NCI-H748 treated with DMSO at 0.1 percent for 48 hours (cell line): ENCODE results near the gene POLRMT.

Experiments
- DNase-seq: peaks from one replicate; lab custom pipeline; 2025; lab: John Stamatoyannopoulos, UW

POLRMT gene

GRCh38 chr19:662962-663681 lies 29.8 kb upstream of the POLRMT start, which contains the start of gene RNF126:
TSS of gene RNF126 (minus strand) at chr19:663214. CDS start at chr19:663121, 93 bp downstream.
- DNase-seq, result peak; percentile 59

GRCh38 chr19:662207-662961 lies 29.0 kb upstream of the POLRMT start:
- DNase-seq, result no peak

DNA sequence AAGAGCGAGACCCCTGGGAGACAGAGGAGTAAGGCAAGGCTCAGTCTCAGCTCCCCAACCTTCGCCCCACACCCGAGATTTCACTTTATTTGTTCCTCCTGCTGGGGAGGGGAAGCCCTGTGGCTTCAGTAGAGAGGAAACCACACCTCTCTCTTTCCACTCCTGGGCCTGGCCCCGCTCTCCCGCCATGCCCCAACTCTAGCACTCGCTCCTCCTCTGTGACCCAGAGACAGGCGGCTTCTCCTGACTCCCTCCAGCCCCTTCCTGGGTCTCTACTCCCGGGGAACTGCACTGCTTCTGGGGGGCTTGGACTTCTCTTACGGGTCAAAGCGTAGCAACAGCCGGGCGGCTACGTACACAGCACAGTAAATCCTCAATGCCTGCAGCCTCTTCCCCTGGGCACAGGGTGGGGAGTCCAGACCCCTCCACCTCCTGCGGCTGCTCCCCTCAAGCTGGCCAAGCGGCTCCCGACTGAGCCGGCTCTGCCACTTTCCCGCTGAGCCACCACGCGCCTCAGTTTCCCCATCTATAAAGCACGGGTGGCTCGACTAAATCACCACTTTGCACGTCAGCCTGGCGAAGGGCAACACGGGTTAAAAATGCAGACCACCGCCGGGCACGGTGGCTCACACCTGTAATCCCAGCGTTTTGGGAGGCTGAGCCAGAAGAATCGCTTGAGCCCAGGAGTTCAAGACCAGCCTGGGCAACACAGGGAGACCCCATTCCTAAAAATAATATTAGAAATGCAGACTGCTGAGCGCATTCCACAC lies 28.3 kb upstream of the POLRMT start:
- DNase-seq, result no peak

- no peak for DNase-seq
These were observed 27.6 kb upstream of the POLRMT start for GRCh38 chr19:660793-661426.

DNA sequence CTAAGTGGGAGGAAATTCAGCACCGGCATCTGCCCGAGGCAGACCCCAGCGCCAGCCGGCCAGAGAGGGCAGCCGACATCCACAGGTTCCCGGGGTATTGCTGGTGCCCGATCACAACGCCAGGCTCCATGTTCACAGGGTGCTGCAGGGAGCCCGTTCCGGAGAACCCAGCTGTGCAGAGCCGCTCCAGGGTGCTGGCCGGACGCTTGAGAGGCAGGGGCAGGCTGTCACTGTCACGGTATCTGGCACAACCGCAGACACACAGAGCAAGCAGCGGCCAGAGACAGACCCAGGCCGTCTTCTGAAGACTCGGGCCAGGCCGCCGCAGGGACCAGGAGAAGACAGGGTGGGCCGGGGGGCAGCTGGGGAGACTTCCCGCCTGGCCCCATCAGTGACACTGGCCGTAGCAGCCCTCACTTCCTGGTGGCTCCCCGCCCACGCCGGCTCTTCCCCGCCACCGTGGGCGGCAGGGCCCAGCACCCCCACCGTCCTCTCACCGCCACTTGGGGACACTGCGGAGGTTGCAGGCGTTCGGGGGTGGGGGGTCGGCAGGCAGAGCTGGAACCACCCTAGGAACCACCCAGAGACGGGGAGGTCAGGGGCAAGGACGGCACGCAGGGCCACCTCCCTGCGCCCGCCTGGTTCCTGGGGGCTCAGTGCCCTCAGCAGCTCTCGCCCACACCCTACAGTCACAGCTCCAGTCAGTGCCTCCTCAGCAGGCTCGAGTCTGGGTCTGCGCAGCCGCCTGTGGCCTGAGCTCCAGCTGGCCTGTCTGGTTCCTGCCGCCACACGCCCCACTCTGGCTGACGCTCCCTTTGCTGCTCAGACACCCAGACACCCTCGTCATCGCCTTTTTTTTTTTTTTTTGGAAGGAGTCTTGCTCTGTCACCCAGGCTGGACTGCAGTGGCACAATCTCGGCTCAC lies 25.8 kb upstream of the POLRMT start:
- no peak for DNase-seq

- no peak for DNase-seq
These were observed 24.9 kb upstream of the POLRMT start for GRCh38 chr19:658059-658839.

DNA sequence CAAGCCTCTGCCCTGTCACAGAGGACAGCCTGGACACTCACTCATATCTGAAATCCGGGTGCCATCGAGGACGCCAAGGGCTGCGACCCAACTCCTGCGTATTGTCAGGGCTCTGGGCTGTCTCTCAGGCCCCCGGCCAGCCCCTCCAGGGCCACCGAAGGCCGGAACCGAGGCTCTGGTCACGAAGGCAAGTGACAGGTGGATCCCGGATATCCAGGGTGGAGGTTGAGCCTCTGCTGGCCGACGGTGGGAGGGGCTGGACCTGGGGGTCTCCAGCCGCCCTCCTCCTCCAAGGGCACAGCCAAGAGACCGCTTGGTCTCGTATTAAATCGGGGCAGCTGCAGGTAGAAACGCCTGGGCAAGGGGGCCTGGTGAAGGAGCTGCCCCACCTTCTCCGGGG lies 24.3 kb upstream of the POLRMT start:
- DNase-seq, result no peak

GRCh38 chr19:656751-657559 lies 23.6 kb upstream of the POLRMT start:
- no peak for DNase-seq

DNA sequence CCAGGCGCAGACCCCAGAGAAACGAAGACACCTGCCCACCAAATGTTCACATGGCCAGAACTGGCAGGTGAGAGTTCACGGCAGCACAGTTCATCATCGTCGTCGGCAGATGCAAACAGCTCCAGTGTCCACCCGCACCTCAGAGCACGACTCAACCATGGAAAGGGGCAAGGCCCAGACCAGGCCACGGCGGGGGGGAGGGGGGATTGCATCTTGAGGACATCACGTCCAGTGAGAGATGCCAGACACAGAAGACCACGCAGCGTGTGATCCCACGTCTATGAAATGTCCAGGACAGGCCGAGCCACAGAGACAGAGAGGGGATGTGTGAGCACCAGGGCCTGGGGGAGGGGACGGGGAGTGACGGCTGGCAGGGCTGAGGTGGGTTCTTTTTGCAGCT lies 22.4 kb upstream of the POLRMT start:
- no peak for DNase-seq

GRCh38 chr19:653425-653824 lies 20.1 kb upstream of the POLRMT start:
- no peak for DNase-seq

DNA sequence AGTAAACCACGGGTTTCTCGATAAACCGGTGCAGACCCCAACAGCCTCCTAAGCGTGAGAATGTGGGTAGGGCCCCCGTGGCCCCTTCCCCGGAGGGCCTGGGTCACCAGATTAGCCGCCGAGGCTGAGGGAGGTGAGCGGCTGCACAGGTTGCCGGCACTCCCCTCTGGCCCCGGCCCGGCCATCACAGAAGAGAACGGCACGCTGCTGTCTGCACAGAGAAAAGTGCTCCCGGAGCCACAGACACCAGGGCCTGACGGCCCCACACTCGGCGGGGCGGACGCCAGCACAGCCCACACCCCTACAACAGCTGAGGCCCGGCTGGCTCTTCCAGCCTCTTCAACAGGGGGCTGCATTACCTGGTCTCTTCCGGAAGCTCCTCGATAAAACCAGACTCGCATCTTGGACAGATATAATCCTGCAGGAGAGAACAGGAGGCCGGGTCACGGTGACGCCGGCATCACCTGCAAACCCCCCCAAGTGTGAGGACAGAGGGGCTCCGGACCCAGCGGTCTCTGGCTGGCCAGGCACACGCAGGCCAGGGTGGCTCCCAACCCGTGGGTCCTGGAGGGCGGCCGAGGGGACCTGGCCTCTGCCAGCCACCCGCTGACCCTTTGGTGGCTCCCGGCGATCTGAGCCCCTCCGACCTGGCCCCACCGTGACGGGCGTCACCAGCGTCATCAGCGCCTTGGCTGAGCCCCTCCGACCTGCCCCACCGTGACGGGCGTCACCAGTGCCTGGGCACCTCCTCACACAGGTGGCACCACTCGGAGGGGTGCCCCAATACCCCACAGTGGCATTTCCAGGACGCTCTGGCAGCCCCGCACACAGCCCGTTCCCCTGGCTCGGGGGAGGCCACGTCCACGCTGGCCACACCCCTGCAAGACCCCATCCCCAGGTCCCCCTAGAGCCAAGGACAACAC lies 19.4 kb upstream of the POLRMT start:
- DNase-seq, result no peak

DNA sequence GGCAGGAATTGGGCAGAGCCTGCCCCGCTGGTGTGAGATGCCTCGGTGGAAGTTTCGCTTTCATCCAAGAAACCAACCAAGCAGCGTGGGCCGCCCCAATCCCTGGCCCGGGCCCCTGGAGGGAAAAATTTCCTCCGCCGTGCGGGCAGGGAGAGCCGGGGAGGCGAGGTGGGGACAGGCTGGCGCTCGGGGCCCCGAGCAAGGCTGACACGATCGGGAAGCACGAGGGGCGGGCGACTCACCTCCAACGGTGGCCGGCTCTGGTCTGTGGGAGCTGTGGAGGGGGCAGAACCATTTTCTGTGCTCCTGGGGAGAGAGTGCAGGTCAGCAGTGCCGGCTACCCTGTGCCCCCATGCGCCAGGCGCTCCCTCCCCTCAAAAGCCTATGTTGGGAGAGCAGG lies 18.7 kb upstream of the POLRMT start:
- no peak for DNase-seq

DNA sequence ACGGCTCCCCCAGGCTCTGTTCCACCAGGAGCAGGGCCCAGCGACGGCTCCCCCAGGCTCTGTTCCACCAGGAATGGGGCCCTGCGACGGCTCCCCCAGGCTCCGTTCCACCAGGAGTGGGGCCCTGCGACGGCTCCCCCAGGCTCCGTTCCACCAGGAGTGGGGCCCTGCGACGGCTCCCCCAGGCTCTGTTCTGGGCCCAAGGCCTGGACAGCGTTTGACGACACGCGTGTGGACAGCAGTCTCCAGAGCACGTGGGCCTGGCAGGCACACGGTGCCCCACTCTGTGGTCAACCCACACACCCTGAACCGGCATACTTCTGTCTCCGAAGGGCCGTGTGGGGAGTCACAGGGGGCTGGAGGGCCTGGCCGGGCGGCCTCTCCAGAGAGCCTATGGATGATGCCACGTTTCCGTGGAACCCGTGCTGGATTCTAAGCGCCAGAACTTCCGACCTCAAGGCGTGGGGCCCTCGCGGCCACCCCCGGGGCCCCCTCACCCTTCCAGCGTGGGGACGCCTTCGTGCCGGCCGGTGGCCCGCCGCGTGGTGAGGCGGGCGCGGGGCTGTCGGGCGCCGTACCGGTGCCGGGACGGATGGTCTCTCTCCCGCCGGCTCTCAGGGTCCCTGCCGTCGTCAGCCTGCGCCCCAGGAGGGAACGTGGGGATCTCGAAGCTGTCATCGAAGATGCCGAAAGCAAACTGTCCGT lies 17.9 kb upstream of the POLRMT start:
- no peak for DNase-seq

DNA sequence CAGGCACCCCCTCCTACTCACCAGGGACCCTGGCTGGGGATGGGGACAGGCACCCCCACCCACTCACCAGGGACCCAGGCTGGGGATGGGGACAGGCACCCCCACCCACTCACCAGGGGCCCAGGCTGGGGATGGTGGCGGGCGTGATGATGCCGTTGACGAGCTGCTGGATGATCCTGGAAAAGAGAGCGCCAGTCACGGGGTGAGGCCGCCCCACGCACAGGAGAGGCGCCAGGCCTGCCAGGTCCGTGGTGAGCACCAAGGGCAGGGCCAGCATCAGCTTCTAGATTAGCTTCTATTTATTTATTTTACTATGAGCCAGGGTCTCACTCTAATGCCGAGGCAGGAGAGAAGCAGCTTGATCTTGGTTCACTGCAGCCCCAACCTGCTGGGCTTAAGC lies 16.8 kb upstream of the POLRMT start:
- DNase-seq, result no peak

GRCh38 chr19:648904-649801 lies 15.8 kb upstream of the POLRMT start:
- DNase-seq, result no peak

- no peak for DNase-seq
These were observed 15.0 kb upstream of the POLRMT start for GRCh38 chr19:648305-648704.
